GM19467 (cell line): ENCODE results near the gene BMAL1.
"Not testable (repeated sequence)": the region's sequence is repeated elsewhere in the genome, so short reads cannot be mapped to it uniquely, and the experiment has no call there.

ENCODE experiments used
- ATAC-seq: cut with Tn5 transposase; IDR thresholded peaks from one replicate; pipeline ENCODE4 v1.9.1; 2021; ENCODE audit warnings: mild to moderate bottlenecking, moderate library complexity; ENCODE audit not compliant: unreplicated experiment

BMAL1 gene

DNA sequence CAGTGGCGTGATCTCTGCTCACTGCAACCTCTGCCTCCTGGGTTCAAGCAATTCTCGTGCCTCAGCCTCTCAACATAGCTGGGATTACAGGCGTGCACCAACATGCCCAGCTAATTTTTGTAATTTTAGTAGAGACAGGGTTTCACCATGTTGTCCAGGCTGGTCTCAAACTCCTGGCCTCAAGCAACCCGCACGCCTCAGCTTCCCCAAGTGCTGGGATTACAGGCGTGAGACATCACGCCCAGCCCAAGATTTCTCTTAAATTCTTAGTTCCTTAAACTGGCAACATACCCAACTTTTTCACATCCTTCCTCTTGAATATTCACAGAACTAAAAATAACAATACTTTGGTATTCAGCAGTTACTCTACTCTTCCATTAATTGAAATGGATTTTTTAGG is 159.2 kb downstream of the BMAL1 start:
- ATAC-seq: not testable (repeated sequence)
